SK-N-MC (cell line): Measurements from ENCODE around the gene ZNF521.

Experiments used
- EZH2 ChIP-seq: fragments of 200-600 bp; sonication (generic); IDR thresholded peaks from one replicate; pipeline ENCODE4 v1.6.1; 2017; ENCODE audit warnings: antibody characterized with exemption
- POLR2AphosphoS5 ChIP-seq: IDR thresholded peaks from 2 replicates; pipeline ENCODE4 v1.6.1; 2012; ENCODE audit warnings: mild to moderate bottlenecking, low read depth, low read length, borderline replicate concordance

GRCh38 chr18:25141399-25141798 lies 210.6 kb downstream of the ZNF521 start:
- TF ChIP-seq EZH2 (no peak), POLR2AphosphoS5 (no peak)
